ENCODE measurements around the gene FBXO44.

FBXO44 gene

DNA sequence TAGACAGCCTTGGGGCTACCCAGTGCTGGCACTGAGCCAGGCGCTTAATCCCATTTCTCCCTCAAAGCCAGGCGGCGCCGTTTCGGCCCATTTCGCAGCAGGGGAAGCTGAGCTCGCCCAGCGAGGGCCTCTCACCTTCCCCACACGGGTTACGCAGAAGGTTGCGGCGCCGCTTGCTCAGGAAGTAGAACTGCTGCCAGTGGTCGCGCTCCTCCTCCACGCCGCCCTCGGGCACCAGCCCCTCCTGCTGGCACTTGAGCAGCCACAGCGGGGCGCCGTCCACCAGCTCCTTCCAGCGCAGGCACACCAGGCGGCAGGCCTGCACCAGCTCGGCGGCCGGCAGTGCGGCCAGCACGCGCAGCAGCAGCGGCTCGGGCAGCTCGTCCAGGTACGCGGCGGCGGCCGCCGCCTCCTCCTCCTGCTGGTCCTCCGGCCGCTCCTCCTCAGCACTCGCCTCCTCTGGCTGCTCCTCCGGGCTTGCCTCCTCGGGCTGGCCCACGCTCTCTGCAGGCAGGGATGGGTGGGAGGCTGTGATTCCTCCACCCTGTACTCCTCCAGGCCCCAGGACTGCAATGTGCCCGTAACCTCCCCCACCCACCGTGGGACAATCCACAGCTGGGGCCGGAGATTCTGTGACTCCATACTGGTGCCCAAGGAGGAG lies 4.2 kb upstream of the FBXO44 start:
- peaks cover 9% of the 10 kb centered on the region for H3K36me3 ChIP-seq (ENCODE audit: control insufficient read depth, insufficient read depth, low read length)
- H3K4me3 ChIP-seq (ENCODE audit: low read depth, low read length): peak overlapping the region; percentile 32
- peaks cover 9% of the 10 kb centered on the region for H3K27me3 ChIP-seq (ENCODE audit: control insufficient read depth, insufficient read depth, low read length)
- no peaks in the 10 kb centered on the region for H3K9me3 ChIP-seq (ENCODE audit: control insufficient read depth, insufficient read depth, low read length)
- peaks cover 17% of the 10 kb centered on the region for H3K4me1 ChIP-seq (ENCODE audit: control insufficient read depth, insufficient read depth, low read length)
- peak overlapping the region; percentile 37 for H3K9ac ChIP-seq (ENCODE audit: low read depth, low read length)

DNA sequence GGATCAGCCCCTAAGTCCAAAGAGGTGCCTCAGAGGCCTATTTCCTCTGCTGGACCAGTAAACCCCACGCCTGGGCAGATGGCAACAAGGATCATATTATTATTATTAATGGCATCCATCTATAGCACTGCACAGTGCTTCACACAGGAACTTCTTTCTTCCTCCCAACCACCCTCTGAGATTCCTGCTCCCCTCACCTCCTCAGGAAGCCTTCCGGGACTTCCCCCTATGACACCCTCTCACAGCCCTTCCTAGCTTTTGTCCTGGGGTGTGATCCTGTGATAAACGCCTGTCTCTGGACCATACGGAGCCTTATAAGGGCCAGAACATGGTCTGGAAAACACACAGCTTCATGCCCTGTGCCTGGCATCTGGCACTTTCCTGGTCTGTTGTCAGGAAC lies 3.7 kb upstream of the FBXO44 start:
- no peak overlapping the region for H3K9ac ChIP-seq (ENCODE audit: low read depth, low read length)
- H3K4me3 ChIP-seq (ENCODE audit: low read depth, low read length): peak overlapping the region; percentile 32
- H3K4me1 ChIP-seq (ENCODE audit: control insufficient read depth, insufficient read depth, low read length): peaks cover 17% of the 10 kb centered on the region
- H3K36me3 ChIP-seq (ENCODE audit: control insufficient read depth, insufficient read depth, low read length): peaks cover 9% of the 10 kb centered on the region
- peaks cover 9% of the 10 kb centered on the region for H3K27me3 ChIP-seq (ENCODE audit: control insufficient read depth, insufficient read depth, low read length)
- no peaks in the 10 kb centered on the region for H3K9me3 ChIP-seq (ENCODE audit: control insufficient read depth, insufficient read depth, low read length)

GRCh38 chr1:11652203-11652780 lies 2.4 kb upstream of the FBXO44 start:
- Histone ChIP-seq H3K9me3 (ENCODE audit: control insufficient read depth, insufficient read depth, low read length) (no peaks in the 10 kb centered on the region), H3K4me3 (ENCODE audit: low read depth, low read length) (no peak overlapping the region), H3K9ac (ENCODE audit: low read depth, low read length) (no peak overlapping the region), H3K4me1 (ENCODE audit: control insufficient read depth, insufficient read depth, low read length) (peaks cover 17% of the 10 kb centered on the region), H3K36me3 (ENCODE audit: control insufficient read depth, insufficient read depth, low read length) (peaks cover 13% of the 10 kb centered on the region), H3K27me3 (ENCODE audit: control insufficient read depth, insufficient read depth, low read length) (peaks cover 9% of the 10 kb centered on the region)

DNA sequence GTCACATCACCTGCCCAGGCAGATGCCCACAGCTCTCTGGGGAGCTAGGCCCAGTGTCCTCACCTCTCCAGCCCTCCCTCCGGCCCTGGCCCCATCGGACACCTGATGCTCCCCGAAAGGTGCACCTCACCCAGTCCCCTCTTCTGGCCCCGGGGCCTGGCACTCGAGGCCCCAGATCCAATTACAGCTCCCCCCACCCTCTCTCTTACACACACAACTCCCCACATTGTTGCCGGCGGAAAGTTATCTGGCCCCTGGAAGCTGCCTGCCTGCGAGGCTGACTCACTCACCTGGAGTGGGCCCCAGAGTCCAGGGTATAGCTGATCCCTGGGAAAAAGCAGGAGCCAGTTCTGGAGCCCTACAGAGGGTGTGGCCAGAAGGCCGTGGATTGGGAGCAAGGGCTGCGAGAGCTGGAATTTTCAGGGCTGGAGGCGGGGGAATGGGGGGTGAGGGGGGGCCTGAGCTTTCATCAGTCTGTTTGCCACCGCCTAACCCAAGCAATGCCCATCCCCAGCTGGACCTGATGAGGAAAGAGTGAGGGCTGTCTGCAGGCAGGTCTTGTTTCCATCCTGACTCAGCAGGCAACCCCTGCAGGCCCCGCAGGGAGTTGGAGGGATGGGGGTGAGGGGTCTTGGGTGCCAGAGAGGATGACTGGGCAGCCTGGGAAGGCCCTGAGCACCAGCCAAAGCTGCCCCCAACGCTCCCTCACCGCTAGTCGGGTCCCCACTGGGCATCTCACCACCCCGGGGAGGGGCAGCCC lies 1.4 kb upstream of the FBXO44 start:
- Histone ChIP-seq H3K9me3 (ENCODE audit: control insufficient read depth, insufficient read depth, low read length) (no peaks in the 10 kb centered on the region), H3K36me3 (ENCODE audit: control insufficient read depth, insufficient read depth, low read length) (peaks cover 7% of the 10 kb centered on the region), H3K9ac (ENCODE audit: low read depth, low read length) (peak overlapping the region; percentile 70), H3K4me1 (ENCODE audit: control insufficient read depth, insufficient read depth, low read length) (peaks cover 17% of the 10 kb centered on the region), H3K4me3 (ENCODE audit: low read depth, low read length) (peak overlapping the region; percentile 85), H3K27me3 (ENCODE audit: control insufficient read depth, insufficient read depth, low read length) (peaks cover 9% of the 10 kb centered on the region)

- Histone ChIP-seq H3K4me1 (ENCODE audit: control insufficient read depth, insufficient read depth, low read length) (peaks cover 17% of the 10 kb centered on the region), H3K9ac (ENCODE audit: low read depth, low read length) (peak overlapping the region; percentile 70), H3K36me3 (ENCODE audit: control insufficient read depth, insufficient read depth, low read length) (peaks cover 6% of the 10 kb centered on the region), H3K9me3 (ENCODE audit: control insufficient read depth, insufficient read depth, low read length) (no peaks in the 10 kb centered on the region), H3K27me3 (ENCODE audit: control insufficient read depth, insufficient read depth, low read length) (peaks cover 9% of the 10 kb centered on the region), H3K4me3 (ENCODE audit: low read depth, low read length) (peak overlapping the region; percentile 85)
Measured at GRCh38 chr1:11653861-11654136, 878 bp upstream of the FBXO44 start.

DNA sequence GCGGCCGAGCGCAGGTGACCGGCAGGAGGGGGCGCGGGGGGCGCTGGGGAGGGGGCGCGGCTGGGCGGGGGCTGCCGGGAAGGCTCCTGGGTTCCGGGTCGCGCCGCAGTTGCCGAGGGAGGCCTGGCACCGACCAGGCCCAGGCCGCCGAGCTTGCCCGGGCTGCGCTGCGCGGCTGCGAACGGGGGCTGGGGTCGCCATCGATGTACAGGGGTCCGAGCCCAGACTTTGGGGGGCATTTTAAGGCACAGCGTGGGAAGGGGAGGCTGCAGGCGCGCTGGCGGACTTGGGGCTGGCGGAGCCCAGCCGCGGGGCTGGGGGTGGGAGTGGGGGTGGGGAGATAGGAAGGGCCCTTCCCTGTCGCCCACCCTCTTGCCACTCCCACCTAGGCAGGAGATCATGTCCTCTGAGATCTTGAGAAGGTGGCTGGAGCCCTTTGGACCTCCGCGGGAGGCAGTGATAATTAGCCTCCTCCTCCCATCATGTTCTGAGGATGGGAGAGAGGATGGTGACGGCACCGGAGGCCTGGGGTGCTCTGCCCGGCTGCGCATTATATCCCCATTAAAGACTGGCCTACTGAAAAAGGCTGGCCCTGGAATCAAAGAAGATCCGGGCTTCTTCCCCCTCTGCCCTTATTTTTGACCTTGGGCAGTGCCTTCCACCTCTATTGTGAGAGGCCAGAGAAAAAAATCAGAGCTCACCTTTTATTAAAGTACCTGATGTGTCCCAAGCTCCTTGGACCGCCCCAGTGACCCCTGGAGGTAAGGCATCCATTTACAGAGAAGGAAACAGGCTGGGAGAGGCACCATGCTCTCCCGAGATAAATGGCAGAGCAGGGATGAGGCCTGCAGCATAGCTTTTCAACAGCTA lies 497 bp downstream of the FBXO44 start:
- Histone ChIP-seq H3K27me3 (ENCODE audit: control insufficient read depth, insufficient read depth, low read length) (peaks cover 5% of the 10 kb centered on the region), H3K4me3 (ENCODE audit: low read depth, low read length) (peak overlapping the region; percentile 53), H3K4me1 (ENCODE audit: control insufficient read depth, insufficient read depth, low read length) (peaks cover 9% of the 10 kb centered on the region), H3K9ac (ENCODE audit: low read depth, low read length) (no peak overlapping the region), H3K9me3 (ENCODE audit: control insufficient read depth, insufficient read depth, low read length) (no peaks in the 10 kb centered on the region), H3K36me3 (ENCODE audit: control insufficient read depth, insufficient read depth, low read length) (peaks cover 8% of the 10 kb centered on the region)

DNA sequence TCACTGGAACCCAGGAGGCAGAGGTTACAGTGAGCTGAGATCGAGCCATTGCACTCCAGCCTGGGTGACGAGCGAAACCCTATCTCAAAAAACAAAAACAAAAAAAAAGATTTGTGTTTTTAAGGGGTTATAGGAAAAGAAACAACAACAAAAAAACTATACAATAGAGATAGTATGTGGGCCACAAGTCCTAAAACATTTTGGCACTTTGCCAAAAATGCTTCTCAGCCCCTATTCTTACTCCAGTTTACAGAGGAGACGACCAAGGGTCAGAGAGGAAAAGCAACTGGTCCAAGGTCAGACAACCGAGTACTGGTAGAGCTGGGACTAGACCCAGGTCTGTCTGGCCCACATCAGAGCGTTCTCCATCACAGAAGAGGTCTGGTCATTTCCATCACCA lies 3.0 kb downstream of the FBXO44 start:
- Histone ChIP-seq H3K27me3 (ENCODE audit: control insufficient read depth, insufficient read depth, low read length) (no peaks in the 10 kb centered on the region), H3K4me1 (ENCODE audit: control insufficient read depth, insufficient read depth, low read length) (peaks cover 3% of the 10 kb centered on the region), H3K36me3 (ENCODE audit: control insufficient read depth, insufficient read depth, low read length) (peaks cover 22% of the 10 kb centered on the region), H3K9me3 (ENCODE audit: control insufficient read depth, insufficient read depth, low read length) (no peaks in the 10 kb centered on the region), H3K4me3 (ENCODE audit: low read depth, low read length) (no peak overlapping the region), H3K9ac (ENCODE audit: low read depth, low read length) (no peak overlapping the region)

DNA sequence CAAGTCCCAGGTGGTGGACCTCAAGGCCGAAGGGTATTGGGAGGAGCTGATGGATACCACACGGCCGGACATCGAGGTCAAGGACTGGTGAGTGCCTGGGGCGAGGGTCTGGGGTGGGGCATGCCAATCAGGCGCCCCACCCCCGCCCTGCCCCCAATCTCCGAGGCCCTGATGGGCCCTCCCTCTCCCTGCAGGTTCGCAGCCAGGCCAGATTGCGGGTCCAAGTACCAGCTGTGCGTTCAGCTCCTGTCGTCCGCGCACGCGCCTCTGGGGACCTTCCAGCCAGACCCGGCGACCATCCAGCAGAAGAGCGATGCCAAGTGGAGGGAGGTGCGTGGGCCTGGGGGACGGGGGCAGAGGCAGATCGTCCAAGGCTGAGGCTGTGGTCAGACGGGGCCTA lies 3.9 kb downstream of the FBXO44 start:
- Histone ChIP-seq H3K4me1 (ENCODE audit: control insufficient read depth, insufficient read depth, low read length) (no peaks in the 10 kb centered on the region), H3K9ac (ENCODE audit: low read depth, low read length) (no peak overlapping the region), H3K36me3 (ENCODE audit: control insufficient read depth, insufficient read depth, low read length) (peaks cover 22% of the 10 kb centered on the region), H3K9me3 (ENCODE audit: control insufficient read depth, insufficient read depth, low read length) (no peaks in the 10 kb centered on the region), H3K4me3 (ENCODE audit: low read depth, low read length) (no peak overlapping the region), H3K27me3 (ENCODE audit: control insufficient read depth, insufficient read depth, low read length) (no peaks in the 10 kb centered on the region)

- Histone ChIP-seq H3K4me3 (ENCODE audit: low read depth, low read length) (no peak overlapping the region), H3K9ac (ENCODE audit: low read depth, low read length) (no peak overlapping the region), H3K9me3 (ENCODE audit: control insufficient read depth, insufficient read depth, low read length) (no peaks in the 10 kb centered on the region), H3K36me3 (ENCODE audit: control insufficient read depth, insufficient read depth, low read length) (peaks cover 22% of the 10 kb centered on the region), H3K4me1 (ENCODE audit: control insufficient read depth, insufficient read depth, low read length) (no peaks in the 10 kb centered on the region), H3K27me3 (ENCODE audit: control insufficient read depth, insufficient read depth, low read length) (no peaks in the 10 kb centered on the region)
Measured at GRCh38 chr1:11659748-11660147, 5.1 kb downstream of the FBXO44 start.

DNA sequence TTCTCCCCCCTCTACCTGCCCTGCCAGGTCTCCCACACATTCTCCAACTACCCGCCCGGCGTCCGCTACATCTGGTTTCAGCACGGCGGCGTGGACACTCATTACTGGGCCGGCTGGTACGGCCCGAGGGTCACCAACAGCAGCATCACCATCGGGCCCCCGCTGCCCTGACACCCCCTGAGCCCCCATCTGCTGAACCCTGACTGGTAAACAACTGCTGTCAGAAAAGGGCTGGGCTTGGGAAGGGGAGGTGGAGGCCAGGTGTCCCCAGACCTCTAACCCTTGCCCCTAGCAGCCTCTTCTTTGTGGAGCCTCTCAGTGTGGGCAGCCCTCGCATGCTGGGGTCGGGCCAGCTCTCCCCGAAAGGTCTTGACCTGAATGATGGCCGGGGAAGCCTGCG lies 6.4 kb downstream of the FBXO44 start:
- Histone ChIP-seq H3K36me3 (ENCODE audit: control insufficient read depth, insufficient read depth, low read length) (peaks cover 22% of the 10 kb centered on the region), H3K9ac (ENCODE audit: low read depth, low read length) (no peak overlapping the region)

DNA sequence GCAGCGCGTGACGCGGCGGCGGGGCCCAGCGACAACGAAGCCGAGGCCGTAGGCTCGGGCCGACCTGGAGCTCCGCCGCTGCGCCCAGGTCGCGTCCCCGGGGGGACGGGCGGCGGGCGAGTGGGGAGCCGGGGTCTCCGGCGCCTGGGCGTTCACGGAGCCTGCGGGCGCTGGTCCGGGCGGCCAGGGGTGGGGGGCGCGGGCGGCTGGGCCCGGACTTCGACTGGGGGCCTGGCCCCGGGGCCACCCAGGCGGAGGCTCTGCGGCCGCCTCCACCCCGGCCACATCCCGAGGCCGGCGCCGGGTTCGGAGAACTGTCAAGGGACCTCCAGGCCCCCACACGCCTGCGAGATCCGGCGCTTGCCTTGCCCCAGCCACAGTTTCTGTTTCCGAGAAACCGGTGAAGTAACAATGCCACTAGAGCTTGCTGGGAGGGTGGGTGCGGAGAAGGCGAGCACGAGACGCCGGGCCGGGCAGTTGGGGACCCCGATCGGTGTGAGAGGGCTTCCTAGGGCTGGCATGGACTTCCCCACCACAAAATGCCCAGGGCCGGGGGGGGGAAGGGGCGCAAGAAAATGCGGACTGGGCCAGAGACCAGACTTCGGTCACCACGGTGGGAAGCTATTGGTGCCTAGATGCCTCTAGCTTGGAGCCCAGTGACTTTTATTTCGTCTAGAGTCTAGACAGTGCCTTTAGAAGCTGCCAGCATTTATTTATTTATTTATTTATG lies 9.8 kb downstream of the FBXO44 start:
- Histone ChIP-seq H3K27me3 (ENCODE audit: control insufficient read depth, insufficient read depth, low read length) (no peaks in the 10 kb centered on the region), H3K36me3 (ENCODE audit: control insufficient read depth, insufficient read depth, low read length) (peaks cover 20% of the 10 kb centered on the region), H3K4me1 (ENCODE audit: control insufficient read depth, insufficient read depth, low read length) (no peaks in the 10 kb centered on the region), H3K4me3 (ENCODE audit: low read depth, low read length) (peak overlapping the region; percentile 14), H3K9me3 (ENCODE audit: control insufficient read depth, insufficient read depth, low read length) (no peaks in the 10 kb centered on the region), H3K9ac (ENCODE audit: low read depth, low read length) (no peak overlapping the region)

More for the DNA sequence above, 6.4 kb downstream of the FBXO44 start:
- Histone ChIP-seq H3K9me3 (ENCODE audit: control insufficient read depth, insufficient read depth, low read length) (no peaks in the 10 kb centered on the region), H3K4me1 (ENCODE audit: control insufficient read depth, insufficient read depth, low read length) (no peaks in the 10 kb centered on the region), H3K27me3 (ENCODE audit: control insufficient read depth, insufficient read depth, low read length) (no peaks in the 10 kb centered on the region), H3K4me3 (ENCODE audit: low read depth, low read length) (no peak overlapping the region)
